Sigmoid colon (tissue), 7 donors: ENCODE measurements around the gene MRRF. TPM values are rescaled to one million over a fixed set of nuclear protein-coding genes. Genes with fewer than 3 reads are reported as not detected.

Source experiments
- DNase-seq: peaks from one replicate; pipeline ENCODE4 v3.0.0-alpha.2; 2019
- H3K27ac ChIP-seq, 4 donors: fragments of 200-600 bp; sonication (generic); one replicate each; pipeline ENCODE4 v1.5.1; 2016 to 2019; ENCODE audit warnings: mild to moderate bottlenecking in 1 of 4
- H3K27me3 ChIP-seq, 3 donors: fragments of 200-600 bp; sonication (generic); one replicate each; pipeline ENCODE4 v1.5.1; 2019; ENCODE audit warnings: mild to moderate bottlenecking in 1 of 3
- H3K36me3 ChIP-seq, 4 donors: fragments of 200-600 bp; sonication (generic); one replicate each; pipeline ENCODE4 v1.5.1; 2016 to 2019
- H3K4me1 ChIP-seq, 4 donors: fragments of 200-600 bp; sonication (generic); one replicate each; pipeline ENCODE4 v1.5.1; 2017 to 2019
- H3K4me3 ChIP-seq, 4 donors: fragments of 200-600 bp; sonication (generic); one replicate each; pipeline ENCODE4 v1.5.1; 2017 to 2019; ENCODE audit warnings: mild to moderate bottlenecking in 2 of 4, moderate library complexity in 1 of 4
- H3K9me3 ChIP-seq, 4 donors: fragments of 200-600 bp in 3 of 4; sonication (generic) in 3 of 4; one replicate each; pipeline versions ENCODE4 v1.5.1 to v1.6.1; 2013 to 2019
- EP300 ChIP-seq, 4 donors: sonication (generic); formaldehyde crosslinking; IDR thresholded peaks; one replicate each; pipeline ENCODE4 v1.6.1; 2017; ENCODE audit warnings: antibody characterized with exemption in 4 of 4
- POLR2A ChIP-seq, 2 donors: fragments of 450-650 bp; IDR thresholded peaks; one replicate each; pipeline ENCODE4 v1.6.1; 2016; ENCODE audit warnings: antibody characterized with exemption in 2 of 2, mild to moderate bottlenecking in 2 of 2, moderate library complexity in 2 of 2
- POLR2AphosphoS5 ChIP-seq, 4 donors: sonication (generic); formaldehyde crosslinking; IDR thresholded peaks; one replicate each; pipeline ENCODE4 v1.6.1; 2017; ENCODE audit warnings: antibody characterized with exemption in 4 of 4
- WGBS, 2 donors: extraction: QIAGEN DNeasy Blood & Tissue Kit; methylation state at CpG; one replicate each; pipeline ENCODE4 v1.1.7; 2013; 5-methylcytosine and 5-hydroxymethylcytosine counted together
- intact Hi-C: fragments of 100-400 bp; cut with DNase I; formaldehyde crosslinking; loops from one replicate; pipeline ENCODE4 v1.15.1; 2023
- polyA plus RNA-seq, 3 donors: library from polyadenylated mRNA; stranded (reverse); fragments of 200-250 nt; gene quantifications; one replicate each; pipeline ENCODE4 v1.2.3, GENCODE V29; 2013
- total RNA-seq, 4 donors: library from RNA; depleted of rRNA; stranded (reverse); fragments of >200 nt; gene quantifications; one replicate each; pipeline ENCODE4 v1.1.0, GENCODE V29; 2016
- TF ChIP-seq, protein P1 (sequence below), 4 experiments: fragments of 450-650 bp in 3 of 4; fragments of 200-600 bp in 1 of 4; IDR thresholded peaks; one replicate each; pipeline ENCODE4 v1.5.1; 2016 to 2019; ENCODE audit warnings: antibody characterized with exemption in 4 of 4, mild to moderate bottlenecking in 3 of 4, moderate library complexity in 2 of 4
- donor health status: healthy with polysubstance abuse.
- donor health status: Bipolar disorder and iron deficiency.
- donor health status: healthy.

The MRRF gene
- total and polyA plus RNA-seq, 7 donors = 29.9 to 46.7 (median 38.2) TPM

DNA sequence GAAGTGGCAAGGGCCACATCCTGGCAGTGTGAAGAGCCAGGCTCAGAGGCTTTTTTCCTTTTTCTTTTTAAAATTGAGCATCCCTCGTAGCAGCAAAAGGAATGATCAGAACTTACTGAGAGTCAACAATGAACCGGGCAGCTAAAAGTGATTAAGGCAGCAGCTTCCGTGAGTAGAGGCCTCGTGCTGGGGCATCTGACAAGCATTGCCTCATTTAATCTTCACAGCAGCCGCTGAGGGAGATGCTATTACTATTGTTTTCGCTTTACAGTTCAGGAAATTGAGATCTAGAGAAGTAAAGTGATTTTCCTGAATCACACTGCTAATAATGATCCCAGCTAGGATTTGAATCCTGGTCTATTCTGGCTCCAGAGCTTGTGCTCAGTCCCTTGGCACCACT, 75.5 kb downstream of the MRRF start:
- H3K4me3 ChIP-seq = no peak overlapping the region
- H3K9me3 ChIP-seq = no peaks in the 10 kb centered on the region
- DNase-seq = no peak
- no peaks in the 10 kb centered on the region for H3K27me3 ChIP-seq
- H3K36me3 ChIP-seq = no peaks in the 10 kb centered on the region
- TF ChIP-seq EP300 (IDR thresholded peaks at IDR 0.05) (no peak), POLR2A (IDR thresholded peaks at IDR 0.05) (no peak), POLR2AphosphoS5 (IDR thresholded peaks at IDR 0.05) (no peak)
- TF ChIP-seq, protein P1, sequence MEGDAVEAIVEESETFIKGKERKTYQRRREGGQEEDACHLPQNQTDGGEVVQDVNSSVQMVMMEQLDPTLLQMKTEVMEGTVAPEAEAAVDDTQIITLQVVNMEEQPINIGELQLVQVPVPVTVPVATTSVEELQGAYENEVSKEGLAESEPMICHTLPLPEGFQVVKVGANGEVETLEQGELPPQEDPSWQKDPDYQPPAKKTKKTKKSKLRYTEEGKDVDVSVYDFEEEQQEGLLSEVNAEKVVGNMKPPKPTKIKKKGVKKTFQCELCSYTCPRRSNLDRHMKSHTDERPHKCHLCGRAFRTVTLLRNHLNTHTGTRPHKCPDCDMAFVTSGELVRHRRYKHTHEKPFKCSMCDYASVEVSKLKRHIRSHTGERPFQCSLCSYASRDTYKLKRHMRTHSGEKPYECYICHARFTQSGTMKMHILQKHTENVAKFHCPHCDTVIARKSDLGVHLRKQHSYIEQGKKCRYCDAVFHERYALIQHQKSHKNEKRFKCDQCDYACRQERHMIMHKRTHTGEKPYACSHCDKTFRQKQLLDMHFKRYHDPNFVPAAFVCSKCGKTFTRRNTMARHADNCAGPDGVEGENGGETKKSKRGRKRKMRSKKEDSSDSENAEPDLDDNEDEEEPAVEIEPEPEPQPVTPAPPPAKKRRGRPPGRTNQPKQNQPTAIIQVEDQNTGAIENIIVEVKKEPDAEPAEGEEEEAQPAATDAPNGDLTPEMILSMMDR (IDR thresholded peaks at IDR 0.05) = no peak
- intact Hi-C loops = no loop called here
- 78 to 79% methylated on average over 6 of the region's 6 CpGs for WGBS, 2 donors
- no peaks in the 10 kb centered on the region for H3K4me1 ChIP-seq
- H3K27ac ChIP-seq = peak overlapping the region in 1 of 4 donors; percentile 42

DNA sequence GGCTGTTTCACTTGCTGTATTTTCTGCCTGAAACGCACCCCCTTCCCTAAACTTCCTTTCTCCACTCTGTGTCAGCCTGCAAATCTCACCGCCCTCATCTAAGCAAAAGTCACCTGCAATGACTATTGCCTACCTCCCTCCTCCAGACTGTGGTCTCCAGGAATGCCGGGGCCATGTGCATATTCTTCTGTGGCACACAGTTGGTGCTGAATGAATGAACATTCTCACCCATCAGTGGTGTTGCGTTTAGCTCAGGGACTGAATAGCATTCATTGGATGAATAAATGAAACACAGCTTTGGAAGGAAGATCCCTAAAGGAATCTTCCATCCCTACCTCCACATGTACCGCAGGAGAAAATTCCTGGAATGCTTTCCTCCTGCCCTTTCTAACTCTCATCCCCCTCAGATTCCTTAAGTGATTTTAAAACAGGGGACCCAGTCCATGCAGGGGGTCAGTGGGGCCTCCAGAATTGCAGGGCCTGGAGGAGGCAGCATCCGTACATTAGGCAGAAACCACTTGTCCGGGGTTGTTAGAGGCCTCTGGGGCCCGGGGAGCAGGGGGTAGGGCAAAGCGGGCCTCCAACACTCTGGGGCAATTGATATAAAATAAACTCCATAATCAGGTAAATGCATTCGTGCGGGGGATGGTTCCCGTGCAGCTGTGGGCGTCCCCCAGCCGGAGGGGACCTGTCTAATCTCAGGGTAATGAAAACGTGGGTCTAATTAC, 77.8 kb downstream of the MRRF start:
- no peaks in the 10 kb centered on the region for H3K36me3 ChIP-seq
- 90 to 91% methylated on average over 15 of the region's 15 CpGs for WGBS, 2 donors
- TF ChIP-seq POLR2A (IDR thresholded peaks at IDR 0.05) = no peak
- no peak for TF ChIP-seq EP300 (IDR thresholded peaks at IDR 0.05)
- TF ChIP-seq, protein P1 (IDR thresholded peaks at IDR 0.05) = no peak
- no peak for TF ChIP-seq POLR2AphosphoS5 (IDR thresholded peaks at IDR 0.05)
- H3K4me1 ChIP-seq = peaks cover 0 to 15% (median 10%) of the 10 kb centered on the region in 4 donors
- no peak overlapping the region for H3K4me3 ChIP-seq
- peak; percentile 46 for DNase-seq
- H3K9me3 ChIP-seq = no peaks in the 10 kb centered on the region
- no peaks in the 10 kb centered on the region for H3K27me3 ChIP-seq
- intact Hi-C loops = loop anchor here (1.0 kb wide), 1 partner anchor 18 kb away; no protein-coding TSS in a partner anchor
- no peak overlapping the region for H3K27ac ChIP-seq

DNA sequence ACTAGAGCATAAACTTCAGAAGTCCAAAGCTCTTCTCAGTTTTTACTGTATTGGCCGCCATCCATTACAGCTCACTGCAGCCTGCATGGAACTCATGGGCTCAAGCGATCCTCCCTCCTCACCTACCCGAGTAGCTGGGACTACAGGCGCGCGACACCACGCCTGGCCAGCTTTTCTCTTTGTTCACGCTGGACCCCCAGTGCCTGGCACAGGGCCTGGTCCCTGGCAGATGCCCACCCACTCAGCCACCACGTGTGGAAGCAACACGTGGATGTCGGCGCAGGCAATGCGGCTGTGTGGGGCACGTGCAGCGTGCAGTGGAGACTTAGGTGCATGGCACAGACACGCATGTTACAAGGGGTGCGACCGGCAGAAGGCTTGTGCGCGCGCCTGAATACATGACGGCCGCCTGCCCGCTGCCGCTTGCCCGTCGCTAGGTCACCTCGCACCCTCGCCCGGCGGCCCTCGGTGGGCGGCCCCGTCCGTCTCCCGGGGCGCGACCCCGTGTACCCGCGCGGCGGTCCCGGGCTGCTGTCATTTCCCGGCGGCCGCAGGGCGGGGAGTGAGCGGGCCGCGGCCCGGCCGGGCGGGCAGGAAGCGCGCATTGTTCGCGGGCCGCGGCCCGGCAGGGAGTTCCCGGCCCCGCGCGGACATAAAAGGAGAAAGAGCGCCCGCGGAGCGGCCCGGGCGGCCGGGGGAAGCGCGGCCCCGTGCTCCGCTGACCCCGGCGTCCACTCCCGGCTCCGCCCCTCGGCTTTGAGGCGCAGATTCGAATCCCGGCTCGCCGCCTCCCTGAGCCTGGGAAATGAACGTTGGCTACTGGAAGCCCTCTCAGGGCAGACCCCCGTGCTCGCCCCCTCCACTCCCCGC, 82.0 kb downstream of the MRRF start:
- peak overlapping the region; percentile 75 to 84 (median 78) for H3K27ac ChIP-seq

More for the DNA sequence above, 82.0 kb downstream of the MRRF start:
- Histone ChIP-seq H3K36me3 (no peaks in the 10 kb centered on the region), H3K4me1 (peaks cover 0 to 23% (median 13%) of the 10 kb centered on the region in 4 donors), H3K4me3 (peak overlapping the region; percentile 29 to 67 (median 59)), H3K27me3 (no peaks in the 10 kb centered on the region), H3K9me3 (no peaks in the 10 kb centered on the region)
- 3 to 9% methylated on average over 90 of the region's 90 CpGs for WGBS, 2 donors
- TF ChIP-seq POLR2A (IDR thresholded peaks at IDR 0.05) (no peak), POLR2AphosphoS5 (IDR thresholded peaks at IDR 0.05) (peak in 1 of 4 donors; percentile 44), EP300 (IDR thresholded peaks at IDR 0.05) (no peak)
- TF ChIP-seq, protein P1 (IDR thresholded peaks at IDR 0.05) = peak in 1 of 4 experiments; percentile 12
- intact Hi-C loops = loop anchor here (2.0 to 5.0 kb wide), 2 partner anchors 82 to 106 kb away; partner anchors contain the start of genes MRRF and RBM18
- DNase-seq = peak; percentile 79
